Endothelial cell of umbilical vein (primary cell): ENCODE measurements around the gene RFX7. TPM values are rescaled to one million over a fixed set of nuclear protein-coding genes. Genes with fewer than 3 reads are reported as not detected.

ENCODE experiments used
- BruUV-seq: library from RNA; stranded (reverse); fragments of 400-500 nt; replicated peaks from 2 replicates; lab custom pipeline; 2021; lab: Mats Ljungman, UMichigan
- CTCF ChIA-PET: fragments of 300-600, 350-600 bp; sonication (Branson Sonifier 250); formaldehyde crosslinking; loops from one replicate; lab custom pipeline; 2021; ENCODE audit warnings: antibody characterized with exemption, inconsistent platforms; lab: Charles Lee
- POLR2A ChIA-PET: fragments of 300-600, 350-600 bp; sonication (Branson Sonifier 250); formaldehyde crosslinking; loops from one replicate; lab custom pipeline; 2021; ENCODE audit warnings: antibody characterized with exemption, inconsistent platforms; lab: Charles Lee
- DNase-seq: peaks from one replicate; pipeline ENCODE4 v3.0.0-alpha.2; 2011; ENCODE audit warnings: low read depth, low spot score
- FAIRE-seq: peaks from 2 replicates; lab custom pipeline; 2011; peaks lifted over from hg19 to GRCh38; lab: Jason Lieb, UNC
- H2AFZ ChIP-seq: 2 replicates; pipeline ENCODE4 v1.6.0; 2012; ENCODE audit warnings: low read depth, low read length, control low read depth, inconsistent platforms
- H3K27ac ChIP-seq: 2 replicates; pipeline ENCODE4 v1.5.1; 2011; ENCODE audit warnings: low read depth, mild to moderate bottlenecking, control low read depth, low read length, moderate library complexity; ENCODE audit not compliant: insufficient read depth
- H3K27me3 ChIP-seq, 2 experiments: 2 replicates each; pipeline versions ENCODE4 v1.6.0 to v1.6.1; 2011; ENCODE audit warnings: low read length in 2 of 2, mixed read lengths in 1 of 2; ENCODE audit not compliant: control insufficient read depth in 2 of 2, insufficient read depth in 2 of 2
- H3K36me3 ChIP-seq, 2 experiments: 2 replicates in 1 of 2; 3 replicates in 1 of 2; pipeline ENCODE4 v1.5.1; 2011; ENCODE audit warnings: low read length in 2 of 2, mild to moderate bottlenecking in 1 of 2, moderate library complexity in 1 of 2; ENCODE audit not compliant: control insufficient read depth in 2 of 2, insufficient read depth in 2 of 2; ENCODE audit errors: extremely low read depth in 1 of 2
- H3K4me1 ChIP-seq: 3 replicates; pipeline ENCODE4 v1.5.1; 2011; ENCODE audit warnings: mild to moderate bottlenecking, low read length; ENCODE audit not compliant: control insufficient read depth, insufficient read depth; ENCODE audit errors: extremely low read depth
- H3K4me2 ChIP-seq: 2 replicates; pipeline ENCODE4 v1.6.1; 2011; ENCODE audit warnings: low read length, control low read depth, mixed read lengths; ENCODE audit not compliant: insufficient read depth
- H3K4me3 ChIP-seq, 3 experiments: fragments of 200-600 bp in 1 of 3; sonication (generic), shearing (Covaris generic) in 1 of 3; replicated peaks in 1 of 3; 2 replicates each; pipeline ENCODE4 v1.5.1; 2011 to 2016; ENCODE audit warnings: control low read depth in 3 of 3, low read length in 3 of 3, mild to moderate bottlenecking in 2 of 3, inconsistent platforms in 1 of 3, low read depth in 1 of 3, moderate library complexity in 1 of 3; ENCODE audit not compliant: insufficient read depth in 1 of 3
- H3K79me2 ChIP-seq: 2 replicates; pipeline ENCODE4 v1.6.0; 2012; ENCODE audit warnings: low read length, inconsistent platforms; ENCODE audit not compliant: control insufficient read depth, insufficient read depth
- H3K9ac ChIP-seq: replicated peaks from 2 replicates; pipeline ENCODE3; 2011; ENCODE audit warnings: low read length, control low read depth; ENCODE audit not compliant: insufficient read depth; ENCODE audit errors: extremely low read depth
- H3K9me1 ChIP-seq: replicated peaks from 3 replicates; pipeline ENCODE4 v1.6.0; 2011; ENCODE audit warnings: mild to moderate bottlenecking, low read length; ENCODE audit not compliant: control insufficient read depth, insufficient read depth; ENCODE audit errors: extremely low read depth
- H3K9me3 ChIP-seq: replicated peaks from 2 replicates; pipeline ENCODE4 v1.5.1; 2012; ENCODE audit warnings: low read length, inconsistent platforms; ENCODE audit not compliant: control insufficient read depth, insufficient read depth
- H4K20me1 ChIP-seq: replicated peaks from 2 replicates; pipeline ENCODE3; 2011; ENCODE audit warnings: mild to moderate bottlenecking, low read length; ENCODE audit not compliant: control insufficient read depth, insufficient read depth; ENCODE audit errors: extremely low read depth
- EZH2 ChIP-seq: IDR thresholded peaks from 2 replicates; pipeline ENCODE4 v1.6.1; 2012; ENCODE audit warnings: borderline replicate concordance, low read depth, mild to moderate bottlenecking, moderate library complexity, low read length, inconsistent platforms; ENCODE audit not compliant: severe bottlenecking
- FOS ChIP-seq: IDR thresholded peaks from 2 replicates; pipeline ENCODE4 v1.6.1; 2011; ENCODE audit warnings: mild to moderate bottlenecking, low read length, moderate library complexity, borderline replicate concordance; ENCODE audit not compliant: insufficient read depth
- GATA2 ChIP-seq: IDR thresholded peaks from 2 replicates; pipeline ENCODE4 v1.7.0; 2011; ENCODE audit warnings: low read depth, mild to moderate bottlenecking, moderate library complexity, mixed read lengths, low read length; ENCODE audit not compliant: insufficient read length, insufficient read depth
- MYC ChIP-seq: IDR thresholded peaks from one replicate; pipeline ENCODE4 v1.6.1; 2011; ENCODE audit warnings: mild to moderate bottlenecking, low read depth, low read length
- POLR2AphosphoS5 ChIP-seq: IDR thresholded peaks from 2 replicates; pipeline ENCODE4 v1.6.1; 2012; ENCODE audit warnings: low read depth, mild to moderate bottlenecking, control low read depth, low read length, moderate library complexity; ENCODE audit not compliant: insufficient read depth
- dilution Hi-C: fragments of 300-500 bp; cut with MboI; formaldehyde crosslinking; loops from one replicate; pipeline ENCODE4 v1.15.0; 2019; ENCODE audit warnings: low sequenced_read_pairs; ENCODE audit not compliant: extremely low pct_ligation_motif_present
- intact Hi-C: fragments of 100-400 bp; cut with micrococcal nuclease; formaldehyde crosslinking; loops from one replicate; pipeline ENCODE4 v1.10.0; 2022
- polyA plus RNA-seq, 4 experiments: library from polyadenylated mRNA; depleted of rRNA in 3 of 4; stranded (reverse) in 3 of 4; unstranded in 1 of 4; fragments of >200 nt; gene quantifications; 2 replicates each; pipeline versions ENCODE4 v1.2.1 to v1.2.3, GENCODE V29; 2011 to 2012; ENCODE audit warnings: missing spikeins in 1 of 4
- total RNA-seq: library from RNA; stranded (reverse); gene quantifications from 2 replicates; pipeline ENCODE4 v1.2.3, GENCODE V29; 2021
- TF ChIP-seq, protein P1 (sequence below): IDR thresholded peaks from 2 replicates; pipeline ENCODE4 v1.6.1; 2011; ENCODE audit not compliant: insufficient read depth, insufficient read length
- TF ChIP-seq, protein P2 (sequence below), 2 donors: IDR thresholded peaks; 1 replicate in 1 of 2; 2 replicates in 1 of 2; pipeline ENCODE4 v1.5.1; 2011; ENCODE audit warnings: low read length in 2 of 2, mild to moderate bottlenecking in 2 of 2, moderate library complexity in 2 of 2, control low read depth in 1 of 2, inconsistent platforms in 1 of 2, low read depth in 1 of 2; ENCODE audit not compliant: insufficient read depth in 1 of 2; ENCODE audit errors: extremely low read depth in 1 of 2

RFX7 gene
- total and polyA plus RNA-seq, 2 donors (not counting 3 experiments of a cell fraction or from before 2014, with no cell fraction given): 6.3 to 23.0 TPM

DNA sequence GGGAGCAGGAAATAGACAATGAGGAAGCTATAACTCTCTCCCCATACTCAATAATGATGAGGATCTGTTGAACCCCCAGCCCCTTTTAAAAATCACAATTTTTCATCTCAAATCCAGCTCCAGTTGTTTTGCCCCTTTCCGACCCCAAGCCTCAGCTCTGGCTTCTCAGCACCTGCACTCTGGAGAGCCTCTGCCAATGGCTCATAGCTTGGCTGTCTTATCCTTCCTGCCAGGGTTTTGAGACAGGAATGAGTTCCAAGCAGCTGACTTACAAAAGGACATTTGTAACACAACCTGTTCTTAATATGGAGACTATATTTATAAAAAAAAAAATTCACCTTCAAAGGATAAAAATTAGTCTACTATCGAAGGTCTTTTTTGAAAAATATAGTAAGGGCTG lies 144.4 kb downstream of the RFX7 start:
- ChIA-PET CTCF (interaction anchor here (1.0 kb wide), 1 partner anchor 46 kb away, joined by 3 read pairs; no protein-coding TSS in a partner anchor), POLR2A (no interaction called here)
- no peaks in the 10 kb centered on the region for H3K9me3 ChIP-seq
- FAIRE-seq (no peak), DNase-seq (no peak)
- H3K4me3 ChIP-seq: no peak overlapping the region
- no peaks in the 10 kb centered on the region for H3K79me2 ChIP-seq
- no peaks in the 10 kb centered on the region for H3K4me1 ChIP-seq
- dilution Hi-C loops: no loop called here
- no peak overlapping the region for H3K27ac ChIP-seq
- H3K4me2 ChIP-seq: no peak overlapping the region
- H3K9me1 ChIP-seq: no peaks in the 10 kb centered on the region
- H2AFZ ChIP-seq: no peak overlapping the region
- BruUV-seq: no TSS peak
- peaks cover 18 to 19% of the 10 kb centered on the region in 2 experiments for H3K36me3 ChIP-seq
- no peaks in the 10 kb centered on the region for H3K27me3 ChIP-seq
- no peak overlapping the region for H3K9ac ChIP-seq
- TF ChIP-seq FOS (no peak), EZH2 (no peak), POLR2AphosphoS5 (no peak), GATA2 (no peak), MYC (no peak)
- TF ChIP-seq, protein P1, sequence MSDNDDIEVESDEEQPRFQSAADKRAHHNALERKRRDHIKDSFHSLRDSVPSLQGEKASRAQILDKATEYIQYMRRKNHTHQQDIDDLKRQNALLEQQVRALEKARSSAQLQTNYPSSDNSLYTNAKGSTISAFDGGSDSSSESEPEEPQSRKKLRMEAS: no peak
- TF ChIP-seq, protein P2, sequence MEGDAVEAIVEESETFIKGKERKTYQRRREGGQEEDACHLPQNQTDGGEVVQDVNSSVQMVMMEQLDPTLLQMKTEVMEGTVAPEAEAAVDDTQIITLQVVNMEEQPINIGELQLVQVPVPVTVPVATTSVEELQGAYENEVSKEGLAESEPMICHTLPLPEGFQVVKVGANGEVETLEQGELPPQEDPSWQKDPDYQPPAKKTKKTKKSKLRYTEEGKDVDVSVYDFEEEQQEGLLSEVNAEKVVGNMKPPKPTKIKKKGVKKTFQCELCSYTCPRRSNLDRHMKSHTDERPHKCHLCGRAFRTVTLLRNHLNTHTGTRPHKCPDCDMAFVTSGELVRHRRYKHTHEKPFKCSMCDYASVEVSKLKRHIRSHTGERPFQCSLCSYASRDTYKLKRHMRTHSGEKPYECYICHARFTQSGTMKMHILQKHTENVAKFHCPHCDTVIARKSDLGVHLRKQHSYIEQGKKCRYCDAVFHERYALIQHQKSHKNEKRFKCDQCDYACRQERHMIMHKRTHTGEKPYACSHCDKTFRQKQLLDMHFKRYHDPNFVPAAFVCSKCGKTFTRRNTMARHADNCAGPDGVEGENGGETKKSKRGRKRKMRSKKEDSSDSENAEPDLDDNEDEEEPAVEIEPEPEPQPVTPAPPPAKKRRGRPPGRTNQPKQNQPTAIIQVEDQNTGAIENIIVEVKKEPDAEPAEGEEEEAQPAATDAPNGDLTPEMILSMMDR (IDR thresholded peaks at IDR 0.05; ENCODE audit: extremely low read depth in 1 of 2, insufficient read depth in 1 of 2, low read depth in 1 of 2, low read length in 2 of 2): no peak
- intact Hi-C loops: no loop called here
- H4K20me1 ChIP-seq: no peaks in the 10 kb centered on the region
